GM12873 (cell line): ENCODE data around the gene ELF3.

Source experiments
- TF ChIP-seq, protein P1 (sequence below): IDR thresholded peaks from 2 replicates; pipeline ENCODE4 v1.5.1; 2012; ENCODE audit warnings: low read depth, mild to moderate bottlenecking, moderate library complexity, low read length, control low read depth; ENCODE audit not compliant: insufficient read depth; ENCODE audit errors: missing control alignments

Gene ELF3

DNA sequence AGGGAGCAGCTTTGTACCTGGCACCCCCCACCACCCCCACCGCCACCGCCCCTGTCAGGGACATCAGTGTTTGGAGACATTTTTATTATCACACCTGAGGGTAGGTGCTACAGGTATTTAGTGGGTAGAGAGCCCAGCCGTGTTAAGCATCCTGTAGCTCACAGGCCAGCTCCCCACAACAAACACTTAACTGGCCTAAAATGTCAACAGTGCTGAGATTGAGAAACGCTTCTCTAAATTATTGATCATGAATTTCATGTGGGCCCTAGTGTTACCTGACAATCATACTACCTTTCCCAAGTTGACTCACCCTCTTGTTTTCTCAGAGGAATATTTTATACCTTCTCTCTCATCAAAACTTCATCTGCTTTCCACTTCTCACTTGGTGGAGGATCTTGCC, 21.4 kb downstream of the ELF3 start:
- TF ChIP-seq, protein P1, sequence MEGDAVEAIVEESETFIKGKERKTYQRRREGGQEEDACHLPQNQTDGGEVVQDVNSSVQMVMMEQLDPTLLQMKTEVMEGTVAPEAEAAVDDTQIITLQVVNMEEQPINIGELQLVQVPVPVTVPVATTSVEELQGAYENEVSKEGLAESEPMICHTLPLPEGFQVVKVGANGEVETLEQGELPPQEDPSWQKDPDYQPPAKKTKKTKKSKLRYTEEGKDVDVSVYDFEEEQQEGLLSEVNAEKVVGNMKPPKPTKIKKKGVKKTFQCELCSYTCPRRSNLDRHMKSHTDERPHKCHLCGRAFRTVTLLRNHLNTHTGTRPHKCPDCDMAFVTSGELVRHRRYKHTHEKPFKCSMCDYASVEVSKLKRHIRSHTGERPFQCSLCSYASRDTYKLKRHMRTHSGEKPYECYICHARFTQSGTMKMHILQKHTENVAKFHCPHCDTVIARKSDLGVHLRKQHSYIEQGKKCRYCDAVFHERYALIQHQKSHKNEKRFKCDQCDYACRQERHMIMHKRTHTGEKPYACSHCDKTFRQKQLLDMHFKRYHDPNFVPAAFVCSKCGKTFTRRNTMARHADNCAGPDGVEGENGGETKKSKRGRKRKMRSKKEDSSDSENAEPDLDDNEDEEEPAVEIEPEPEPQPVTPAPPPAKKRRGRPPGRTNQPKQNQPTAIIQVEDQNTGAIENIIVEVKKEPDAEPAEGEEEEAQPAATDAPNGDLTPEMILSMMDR = no peak

DNA sequence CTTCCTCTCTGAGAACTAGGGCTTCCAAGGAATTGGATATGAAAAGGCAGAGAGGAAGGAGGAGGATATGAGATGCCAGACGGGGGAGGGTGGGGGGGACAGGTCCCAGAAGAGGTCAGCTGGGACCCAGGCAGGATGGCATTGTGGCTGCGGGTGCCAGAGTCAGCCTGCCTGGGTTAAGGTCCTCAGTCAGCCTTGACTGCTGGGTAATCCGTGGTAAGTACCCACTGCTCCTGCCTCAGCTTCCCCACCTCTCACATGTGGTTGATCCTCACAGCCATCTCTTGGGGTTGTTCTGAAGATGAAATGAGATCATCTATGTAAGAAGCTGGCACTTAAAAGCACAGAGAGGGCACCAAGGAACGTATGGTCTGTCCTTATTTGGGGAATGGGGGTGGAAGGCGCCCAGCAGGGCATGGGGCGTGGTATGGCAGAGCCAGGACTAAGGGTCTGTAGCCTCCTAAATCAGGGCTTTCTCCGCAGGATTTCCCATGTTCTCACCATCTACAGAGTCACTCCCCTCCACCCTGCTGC, 23.8 kb downstream of the ELF3 start:
- TF ChIP-seq, protein P1 = no peak

DNA sequence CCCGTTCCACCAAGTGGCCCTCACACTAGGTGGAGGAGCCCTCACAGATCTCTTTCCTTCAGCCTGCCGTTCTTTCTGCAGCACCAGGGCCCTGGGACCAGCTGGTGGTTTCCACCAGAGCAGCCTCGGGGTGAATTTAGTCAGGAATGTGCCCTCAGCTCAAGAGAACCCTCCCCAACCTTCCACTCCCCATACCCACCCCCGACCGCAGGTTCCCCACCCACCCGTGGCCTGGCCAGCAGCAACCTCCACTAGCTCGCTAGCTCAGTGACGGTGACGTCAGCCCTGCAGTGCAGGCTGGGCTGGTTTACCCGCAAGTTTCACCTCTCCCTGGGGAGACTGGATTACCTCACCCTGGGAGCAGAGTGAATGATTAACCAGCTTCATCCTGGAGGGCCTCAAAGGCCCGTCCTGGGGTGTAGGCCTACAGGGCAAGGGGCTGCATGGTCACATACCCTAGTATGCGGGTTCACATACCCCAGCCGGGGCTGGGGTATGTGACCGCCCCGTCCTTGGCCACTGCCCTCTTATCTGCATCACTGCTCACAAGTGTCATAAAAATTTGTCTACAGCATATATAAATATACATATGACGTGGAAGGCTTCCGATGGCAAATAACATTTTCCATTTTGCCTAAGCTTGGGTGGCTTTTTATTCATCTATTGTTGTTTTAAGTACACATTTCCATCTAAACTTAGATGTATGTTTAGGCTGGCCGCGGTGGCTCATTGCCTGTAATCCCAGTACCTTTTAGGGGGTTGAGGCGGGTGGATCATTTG, 24.5 kb downstream of the ELF3 start:
- TF ChIP-seq, protein P1 = no peak

DNA sequence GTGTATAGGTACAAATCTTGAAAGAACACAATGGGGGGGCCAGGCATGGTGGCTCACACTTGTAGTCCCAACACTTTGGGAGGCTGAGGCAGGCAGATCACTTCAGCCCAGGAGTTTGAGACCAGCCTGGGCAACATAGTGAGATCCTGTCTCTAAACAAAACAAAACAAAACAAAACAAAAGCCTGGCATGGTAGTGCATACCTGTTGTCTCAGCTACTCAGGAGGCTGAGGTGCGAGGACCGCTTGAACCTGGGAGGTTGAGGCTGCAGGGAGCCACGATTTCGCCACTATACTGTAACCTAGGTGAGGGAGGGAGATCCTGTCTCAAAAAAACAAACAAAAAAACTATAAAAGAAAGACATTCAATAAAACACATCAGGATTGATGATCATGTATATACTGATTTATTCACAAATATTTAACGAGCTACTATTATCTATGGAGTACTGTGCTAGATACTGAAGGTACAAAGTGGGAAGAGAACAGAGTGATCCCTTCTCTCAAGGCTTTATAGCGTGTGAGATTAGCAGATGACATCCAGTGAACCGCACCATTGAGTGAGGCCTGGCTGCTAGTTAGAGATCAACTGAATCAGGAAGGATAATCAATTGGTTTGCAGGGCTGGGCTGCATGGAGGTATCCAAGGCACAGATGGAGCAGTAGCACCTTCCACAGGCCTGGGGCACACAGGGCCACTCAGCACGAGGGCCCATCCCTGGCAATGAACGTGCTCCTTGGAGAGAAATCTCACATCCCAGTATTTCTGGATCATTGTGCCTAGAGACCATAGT, 26.4 kb downstream of the ELF3 start:
- TF ChIP-seq, protein P1 = no peak

DNA sequence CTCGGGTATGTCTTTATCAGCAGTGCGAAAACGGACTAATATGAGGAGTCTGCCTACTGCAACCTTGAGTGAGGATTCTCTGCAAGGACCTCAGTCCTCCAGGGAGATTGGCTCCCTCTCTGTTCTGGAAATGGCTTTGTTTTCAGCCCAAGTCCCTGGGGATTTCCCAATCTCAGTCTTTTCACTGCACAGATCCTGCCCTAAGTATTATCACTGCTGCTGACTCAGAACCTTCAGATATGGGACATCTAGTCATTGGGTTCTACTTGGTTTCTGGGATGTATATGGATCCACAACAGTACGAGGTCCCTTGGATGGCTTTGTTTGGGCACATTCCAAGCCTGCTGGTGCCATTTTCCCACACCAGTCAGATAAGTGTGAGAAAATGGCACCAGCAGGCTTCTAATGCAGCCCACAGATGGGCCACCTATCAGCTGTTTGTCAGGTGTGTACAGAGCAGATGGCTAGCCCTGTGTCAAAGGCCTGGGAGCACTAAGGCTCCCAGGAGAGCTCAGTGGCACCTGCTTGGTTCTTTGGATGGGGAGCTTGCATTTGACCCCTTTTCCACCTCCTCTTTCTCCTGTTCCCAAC, 27.4 kb downstream of the ELF3 start:
- TF ChIP-seq, protein P1 = no peak

DNA sequence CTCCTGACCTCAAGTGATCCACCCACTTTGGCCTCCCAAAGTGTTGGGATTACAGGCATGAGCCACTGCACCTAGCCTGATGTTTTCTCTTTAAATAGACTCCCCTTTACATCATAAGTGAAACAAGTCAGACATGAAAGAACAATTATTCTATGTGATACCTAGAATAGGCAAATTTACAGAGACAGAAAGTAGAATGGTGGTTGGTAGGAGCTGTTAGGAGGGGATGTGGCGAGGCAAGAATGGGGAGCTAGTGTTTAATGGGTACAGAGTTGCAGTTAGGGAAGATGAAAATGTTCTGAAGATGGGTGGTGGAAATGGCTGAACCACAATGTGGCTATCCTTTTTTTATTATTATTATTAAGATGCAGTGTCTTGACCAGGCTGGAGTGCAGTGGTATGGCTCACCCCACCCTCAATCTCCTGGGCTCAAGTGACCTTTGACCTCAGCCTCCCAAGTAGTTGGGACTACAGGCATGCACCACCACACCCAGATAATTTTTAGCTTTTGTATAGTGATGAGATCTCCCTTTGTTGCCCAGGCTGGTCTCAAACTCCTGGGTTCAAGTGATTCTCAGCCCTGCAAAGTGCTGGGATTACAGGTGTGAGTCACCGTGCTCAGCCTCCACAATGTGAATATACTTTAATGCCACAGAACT, 28.4 kb downstream of the ELF3 start:
- TF ChIP-seq, protein P1 = no peak

DNA sequence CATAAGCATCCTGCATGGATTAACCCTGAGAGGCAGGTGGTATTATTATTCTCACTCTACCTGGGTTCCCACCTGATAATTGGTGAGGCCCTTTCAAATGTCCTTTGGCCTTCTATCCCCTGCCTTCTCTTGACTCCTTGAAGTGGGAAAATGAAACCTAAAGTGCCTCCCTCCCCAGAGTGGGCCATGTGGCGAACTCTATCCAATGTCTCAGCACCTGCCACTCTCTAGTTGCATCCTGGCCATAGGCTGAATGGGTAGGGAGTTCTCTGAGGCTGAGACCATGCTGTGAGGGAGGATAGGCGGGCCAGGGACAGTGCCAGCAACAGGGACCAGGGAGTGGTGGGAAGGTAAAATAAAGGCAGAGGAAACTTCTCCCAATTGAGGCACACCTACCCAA, 35.3 kb downstream of the ELF3 start:
- TF ChIP-seq, protein P1 = no peak
